Measurements from ENCODE around the gene GPR3.

Gene GPR3

DNA sequence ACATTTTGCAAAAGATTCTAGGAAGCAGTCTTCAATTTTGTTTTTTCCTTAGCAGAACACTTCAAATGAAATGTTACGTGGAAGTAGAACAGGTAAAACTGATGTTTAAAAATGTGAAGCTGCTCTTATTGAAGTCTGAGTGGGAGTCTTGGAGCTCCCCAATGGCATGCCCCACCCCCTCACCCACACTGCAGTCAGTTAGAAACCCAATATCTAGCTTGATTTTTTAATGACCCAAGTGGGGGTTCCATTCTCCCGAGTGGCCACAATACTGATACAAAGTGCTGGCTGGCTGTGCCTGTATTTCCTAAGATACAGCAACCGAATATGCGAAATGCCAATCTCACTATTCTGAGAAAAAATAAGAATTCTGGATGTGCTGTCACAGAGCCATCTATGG, 31.3 kb downstream of the GPR3 start:
- Histone ChIP-seq H3K4me2 (no peak overlapping the region), H3K9ac (no peak overlapping the region), H2AFZ (ENCODE audit: low read depth) (no peak overlapping the region), H3K4me3 (IDR thresholded peaks at IDR 0.05; ENCODE audit: insufficient read depth, low read depth, low read length) (no peak overlapping the region), H3K4me1 (ENCODE audit: low read depth, poor library complexity, severe bottlenecking) (peaks cover 11% of the 10 kb centered on the region), H3K27me3 (ENCODE audit: insufficient read depth, low read depth) (no peaks in the 10 kb centered on the region), H4K20me1 (ENCODE audit: insufficient read depth) (no peaks in the 10 kb centered on the region), H3K27ac (no peak overlapping the region), H3K79me2 (ENCODE audit: insufficient read depth, low read depth) (peaks cover 3% of the 10 kb centered on the region; the same call in 1 of the 2 replicates), H3K36me3 (ENCODE audit: insufficient read depth) (no peaks in the 10 kb centered on the region)
- TF ChIP-seq, protein P1, sequence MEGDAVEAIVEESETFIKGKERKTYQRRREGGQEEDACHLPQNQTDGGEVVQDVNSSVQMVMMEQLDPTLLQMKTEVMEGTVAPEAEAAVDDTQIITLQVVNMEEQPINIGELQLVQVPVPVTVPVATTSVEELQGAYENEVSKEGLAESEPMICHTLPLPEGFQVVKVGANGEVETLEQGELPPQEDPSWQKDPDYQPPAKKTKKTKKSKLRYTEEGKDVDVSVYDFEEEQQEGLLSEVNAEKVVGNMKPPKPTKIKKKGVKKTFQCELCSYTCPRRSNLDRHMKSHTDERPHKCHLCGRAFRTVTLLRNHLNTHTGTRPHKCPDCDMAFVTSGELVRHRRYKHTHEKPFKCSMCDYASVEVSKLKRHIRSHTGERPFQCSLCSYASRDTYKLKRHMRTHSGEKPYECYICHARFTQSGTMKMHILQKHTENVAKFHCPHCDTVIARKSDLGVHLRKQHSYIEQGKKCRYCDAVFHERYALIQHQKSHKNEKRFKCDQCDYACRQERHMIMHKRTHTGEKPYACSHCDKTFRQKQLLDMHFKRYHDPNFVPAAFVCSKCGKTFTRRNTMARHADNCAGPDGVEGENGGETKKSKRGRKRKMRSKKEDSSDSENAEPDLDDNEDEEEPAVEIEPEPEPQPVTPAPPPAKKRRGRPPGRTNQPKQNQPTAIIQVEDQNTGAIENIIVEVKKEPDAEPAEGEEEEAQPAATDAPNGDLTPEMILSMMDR (conservative IDR thresholded peaks at IDR 0.05; ENCODE audit: low read depth, low read length): no peak

GRCh38 chr1:27427329-27427728, 34.9 kb downstream of the GPR3 start:
- Histone ChIP-seq H3K79me2 (ENCODE audit: insufficient read depth, low read depth) (peaks cover 14% of the 10 kb centered on the region; the same call in 1 of the 2 replicates), H4K20me1 (ENCODE audit: insufficient read depth) (no peaks in the 10 kb centered on the region), H3K4me2 (no peak overlapping the region), H2AFZ (ENCODE audit: low read depth) (no peak overlapping the region), H3K27me3 (ENCODE audit: insufficient read depth, low read depth) (no peaks in the 10 kb centered on the region), H3K9ac (no peak overlapping the region), H3K27ac (no peak overlapping the region), H3K4me1 (ENCODE audit: low read depth, poor library complexity, severe bottlenecking) (peaks cover 7% of the 10 kb centered on the region), H3K4me3 (IDR thresholded peaks at IDR 0.05; ENCODE audit: insufficient read depth, low read depth, low read length) (no peak overlapping the region), H3K36me3 (ENCODE audit: insufficient read depth) (no peaks in the 10 kb centered on the region)
- TF ChIP-seq, protein P1 (conservative IDR thresholded peaks at IDR 0.05; ENCODE audit: low read depth, low read length): no peak

GRCh38 chr1:27427816-27428315, 35.4 kb downstream of the GPR3 start:
- Histone ChIP-seq H4K20me1 (ENCODE audit: insufficient read depth) (no peaks in the 10 kb centered on the region), H3K27me3 (ENCODE audit: insufficient read depth, low read depth) (no peaks in the 10 kb centered on the region), H3K27ac (no peak overlapping the region), H3K4me1 (ENCODE audit: low read depth, poor library complexity, severe bottlenecking) (peaks cover 7% of the 10 kb centered on the region), H3K36me3 (ENCODE audit: insufficient read depth) (no peaks in the 10 kb centered on the region), H3K4me3 (IDR thresholded peaks at IDR 0.05; ENCODE audit: insufficient read depth, low read depth, low read length) (no peak overlapping the region), H3K79me2 (ENCODE audit: insufficient read depth, low read depth) (peaks cover 14% of the 10 kb centered on the region; the same call in 1 of the 2 replicates), H3K4me2 (no peak overlapping the region), H3K9ac (no peak overlapping the region), H2AFZ (ENCODE audit: low read depth) (no peak overlapping the region)
- TF ChIP-seq, protein P1 (conservative IDR thresholded peaks at IDR 0.05; ENCODE audit: low read depth, low read length): no peak

DNA sequence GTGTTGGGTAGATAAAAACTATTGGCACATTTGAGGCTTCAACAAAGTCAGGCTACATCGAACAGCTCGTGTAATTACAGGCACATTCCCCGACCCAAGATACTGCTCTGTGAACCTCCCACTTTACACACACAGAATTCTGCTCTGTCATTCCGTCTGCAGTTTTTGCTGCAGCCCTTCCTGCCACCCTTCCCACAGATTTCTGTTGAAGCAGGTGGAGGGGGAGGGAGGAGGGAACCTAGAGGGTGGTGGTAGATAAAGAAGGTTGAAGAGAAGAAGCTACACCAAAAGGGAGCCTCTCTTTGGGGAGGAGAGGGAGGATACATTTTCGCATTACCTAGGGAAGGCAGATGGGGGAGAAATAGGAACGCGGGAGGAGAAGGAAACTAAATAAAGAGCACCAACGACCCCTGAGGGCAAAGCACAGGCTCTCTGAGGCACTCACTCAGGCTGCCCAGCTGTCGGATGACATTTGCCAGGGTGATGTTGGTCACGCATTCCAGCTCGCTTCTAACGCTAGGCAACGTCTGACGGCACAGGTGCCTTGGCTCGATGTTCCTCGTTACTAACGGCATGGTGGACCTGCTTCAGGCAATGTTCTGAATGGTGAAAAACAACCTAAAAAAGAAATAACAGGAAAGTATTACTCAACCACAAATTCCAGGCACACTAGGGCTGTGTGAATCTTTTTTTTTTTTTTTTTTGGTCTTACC, 36.0 kb downstream of the GPR3 start:
- no peak overlapping the region for H3K27ac ChIP-seq
- H3K27me3 ChIP-seq (ENCODE audit: insufficient read depth, low read depth): no peaks in the 10 kb centered on the region
- H2AFZ ChIP-seq (ENCODE audit: low read depth): no peak overlapping the region
- H3K4me1 ChIP-seq (ENCODE audit: low read depth, poor library complexity, severe bottlenecking): peaks cover 7% of the 10 kb centered on the region
- peaks cover 14% of the 10 kb centered on the region; the same call in 1 of the 2 replicates for H3K79me2 ChIP-seq (ENCODE audit: insufficient read depth, low read depth)
- no peaks in the 10 kb centered on the region for H4K20me1 ChIP-seq (ENCODE audit: insufficient read depth)
- no peak overlapping the region for H3K9ac ChIP-seq
- no peaks in the 10 kb centered on the region for H3K36me3 ChIP-seq (ENCODE audit: insufficient read depth)
- no peak overlapping the region for H3K4me2 ChIP-seq
- H3K4me3 ChIP-seq (IDR thresholded peaks at IDR 0.05; ENCODE audit: insufficient read depth, low read depth, low read length): no peak overlapping the region
- TF ChIP-seq, protein P1 (conservative IDR thresholded peaks at IDR 0.05; ENCODE audit: low read depth, low read length): no peak

Measured in KMS-11 (cell line).